GM06990 (cell line): ENCODE measurements around the gene PRDM15.
A peak's percentile ranks its signal among the peaks of the same experiment; 100 is the strongest.

ENCODE experiments used
- DNase-seq: peaks from one replicate; pipeline ENCODE4 v3.0.0-alpha.2; 2011; ENCODE audit not compliant: insufficient read length; ENCODE audit errors: extremely low read depth
- H3K27me3 ChIP-seq: replicated peaks from 2 replicates; pipeline ENCODE4 v1.6.0; 2011; ENCODE audit warnings: low read length; ENCODE audit not compliant: control insufficient read depth, insufficient read depth
- H3K36me3 ChIP-seq: 2 replicates; pipeline ENCODE4 v1.5.1; 2011; ENCODE audit warnings: low read length; ENCODE audit not compliant: control insufficient read depth, insufficient read depth
- H3K4me3 ChIP-seq: replicated peaks from 2 replicates; pipeline ENCODE4 v1.5.1; 2011; ENCODE audit warnings: low read depth, mild to moderate bottlenecking, control low read depth, low read length
- TF ChIP-seq, protein P1 (sequence below): IDR thresholded peaks from 2 replicates; pipeline ENCODE4 v1.5.1; 2011; ENCODE audit warnings: low read length, control low read depth, mild to moderate bottlenecking, inconsistent platforms; ENCODE audit not compliant: insufficient read depth, poor library complexity, severe bottlenecking

Gene PRDM15

GRCh38 chr21:41925767-41926116, 46.6 kb upstream of the PRDM15 start:
- no peak for DNase-seq
- Histone ChIP-seq H3K4me3 (peak overlapping the region; percentile 60), H3K27me3 (no peaks in the 10 kb centered on the region), H3K36me3 (no peaks in the 10 kb centered on the region)
- TF ChIP-seq, protein P1, sequence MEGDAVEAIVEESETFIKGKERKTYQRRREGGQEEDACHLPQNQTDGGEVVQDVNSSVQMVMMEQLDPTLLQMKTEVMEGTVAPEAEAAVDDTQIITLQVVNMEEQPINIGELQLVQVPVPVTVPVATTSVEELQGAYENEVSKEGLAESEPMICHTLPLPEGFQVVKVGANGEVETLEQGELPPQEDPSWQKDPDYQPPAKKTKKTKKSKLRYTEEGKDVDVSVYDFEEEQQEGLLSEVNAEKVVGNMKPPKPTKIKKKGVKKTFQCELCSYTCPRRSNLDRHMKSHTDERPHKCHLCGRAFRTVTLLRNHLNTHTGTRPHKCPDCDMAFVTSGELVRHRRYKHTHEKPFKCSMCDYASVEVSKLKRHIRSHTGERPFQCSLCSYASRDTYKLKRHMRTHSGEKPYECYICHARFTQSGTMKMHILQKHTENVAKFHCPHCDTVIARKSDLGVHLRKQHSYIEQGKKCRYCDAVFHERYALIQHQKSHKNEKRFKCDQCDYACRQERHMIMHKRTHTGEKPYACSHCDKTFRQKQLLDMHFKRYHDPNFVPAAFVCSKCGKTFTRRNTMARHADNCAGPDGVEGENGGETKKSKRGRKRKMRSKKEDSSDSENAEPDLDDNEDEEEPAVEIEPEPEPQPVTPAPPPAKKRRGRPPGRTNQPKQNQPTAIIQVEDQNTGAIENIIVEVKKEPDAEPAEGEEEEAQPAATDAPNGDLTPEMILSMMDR: no peak

DNA sequence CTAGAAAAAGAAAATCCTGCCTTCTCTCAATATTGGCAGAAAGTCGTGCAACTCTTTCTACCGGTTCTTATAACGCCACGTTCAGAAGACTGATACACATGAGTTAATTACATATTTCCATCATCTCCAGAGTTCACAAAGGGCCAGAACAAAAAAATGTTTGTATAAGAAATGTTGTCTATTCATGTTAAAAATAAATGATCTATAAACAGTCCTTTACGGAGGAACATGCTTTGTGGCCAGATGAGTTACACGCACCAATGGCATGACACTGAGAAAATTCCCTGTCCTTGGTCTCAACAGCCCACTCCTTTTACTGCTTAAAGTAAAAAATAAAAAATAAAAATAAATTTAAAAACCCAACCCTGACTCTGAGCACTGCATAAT, 45.2 kb upstream of the PRDM15 start:
- TF ChIP-seq, protein P1: no peak
- Histone ChIP-seq H3K27me3 (no peaks in the 10 kb centered on the region), H3K36me3 (no peaks in the 10 kb centered on the region), H3K4me3 (no peak overlapping the region)
- no peak for DNase-seq

DNA sequence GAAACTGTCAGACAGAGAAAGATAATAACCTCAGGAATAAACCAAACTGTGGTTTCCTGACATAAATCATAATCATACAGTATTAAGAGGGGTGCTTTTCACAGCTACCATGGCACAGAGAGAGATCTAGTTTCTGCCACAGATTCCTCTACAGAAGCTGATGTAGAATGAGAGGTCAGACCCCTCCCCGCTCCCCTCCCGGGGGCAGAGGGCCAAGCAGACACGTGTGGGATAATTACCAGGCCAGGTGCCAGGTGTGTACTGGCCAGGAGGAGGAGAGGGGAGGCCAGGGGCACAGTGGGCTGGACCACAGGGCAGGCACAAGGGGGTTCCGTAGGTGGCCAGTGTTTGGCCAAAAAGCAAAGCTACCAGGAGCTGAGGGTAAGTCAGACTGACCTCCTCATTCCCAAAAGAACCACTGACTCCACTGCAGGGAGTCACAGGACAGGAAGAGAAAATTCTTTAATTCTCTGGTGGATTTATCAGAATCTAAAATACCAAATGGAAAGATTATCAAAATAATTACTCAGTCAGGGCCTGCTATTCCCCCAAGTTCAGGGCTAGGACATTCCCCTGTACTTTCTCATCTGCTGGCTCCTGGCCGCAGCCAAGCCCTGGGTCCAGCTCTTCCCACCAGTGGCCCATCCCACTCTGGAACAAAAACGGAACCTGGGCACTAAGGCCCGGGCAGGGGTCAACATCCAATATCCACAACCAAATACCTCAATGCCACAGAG, 44.7 kb upstream of the PRDM15 start:
- H3K4me3 ChIP-seq: no peak overlapping the region
- peaks cover 4% of the 10 kb centered on the region for H3K36me3 ChIP-seq
- no peaks in the 10 kb centered on the region for H3K27me3 ChIP-seq
- DNase-seq: no peak
- TF ChIP-seq, protein P1: no peak

- Histone ChIP-seq H3K27me3 (no peaks in the 10 kb centered on the region), H3K36me3 (peaks cover 4% of the 10 kb centered on the region), H3K4me3 (no peak overlapping the region)
- no peak for DNase-seq
- TF ChIP-seq, protein P1: no peak
Measured at GRCh38 chr21:41923186-41923585, 44.0 kb upstream of the PRDM15 start.

DNA sequence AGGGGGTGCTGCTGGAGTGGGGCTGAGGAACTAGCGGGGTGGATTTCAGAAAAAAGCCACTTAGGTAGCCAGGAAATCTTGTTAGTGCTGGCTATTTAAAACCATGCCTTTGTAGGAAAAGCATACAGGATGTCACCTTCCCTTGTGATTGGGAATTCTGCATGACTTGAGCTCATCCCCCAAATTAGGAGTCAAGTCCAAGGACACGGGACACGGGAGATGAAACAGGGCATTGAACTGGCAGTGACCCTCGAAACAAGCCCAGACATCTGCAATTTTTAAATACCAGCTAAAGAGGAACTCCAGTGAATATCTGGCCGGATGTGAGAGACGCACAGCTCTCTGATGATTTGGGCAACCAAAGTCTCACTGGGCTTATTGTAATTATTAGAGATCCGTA, 41.9 kb upstream of the PRDM15 start:
- Histone ChIP-seq H3K36me3 (peaks cover 14% of the 10 kb centered on the region), H3K27me3 (no peaks in the 10 kb centered on the region), H3K4me3 (no peak overlapping the region)
- DNase-seq: no peak
- TF ChIP-seq, protein P1: no peak

- Histone ChIP-seq H3K4me3 (no peak overlapping the region), H3K27me3 (no peaks in the 10 kb centered on the region), H3K36me3 (peaks cover 15% of the 10 kb centered on the region)
- DNase-seq: no peak
- TF ChIP-seq, protein P1: no peak
Measured at GRCh38 chr21:41920476-41920875, 41.3 kb upstream of the PRDM15 start.
